Right lobe of liver (tissue), 4 donors: Measurements from ENCODE around the gene RBMX2.

Experiments used
- CTCF ChIP-seq, 4 donors: fragments of 200-600 bp in 3 of 4; fragments of 450-650 bp in 1 of 4; IDR thresholded peaks; one replicate each; pipeline versions ENCODE4 v1.5.1 to v1.8.0; 2016 to 2022; ENCODE audit warnings: antibody characterized with exemption in 4 of 4, mild to moderate bottlenecking in 2 of 4
- POLR2A ChIP-seq: fragments of 450-650 bp; IDR thresholded peaks from one replicate; pipeline ENCODE4 v1.6.1; 2017; ENCODE audit warnings: antibody characterized with exemption, mild to moderate bottlenecking
- donor health status: DM: no; HTN: no; CAD: no.
- donor health status: DM: no; HTN: no; CAD: no.
- donor health status: DM: no; HTN: yes; CAD: no.

- TF ChIP-seq POLR2A: no peak
- TF ChIP-seq CTCF (IDR thresholded peaks at IDR 0.05): no peak
Observed at GRCh38 chrX:130446974-130447373, 45.2 kb downstream of the RBMX2 start.
